WTC11 (cell line): Measurements from ENCODE around the gene MYO7B.

Experiments
- CREB1 ChIP-seq: sonication (generic); formaldehyde crosslinking; IDR thresholded peaks from 2 replicates; pipeline ENCODE4 v1.8.0; 2023; ENCODE audit warnings: mild to moderate bottlenecking, missing genetic modification reagents
- ELF4 ChIP-seq: sonication (generic); formaldehyde crosslinking; IDR thresholded peaks from 2 replicates; pipeline ENCODE4 v1.8.1; 2022; ENCODE audit warnings: low read depth, mild to moderate bottlenecking, moderate library complexity, missing genetic modification reagents
- GTF2I ChIP-seq: fragments of 250-450 bp; sonication (Bioruptor Pico); conservative IDR thresholded peaks from 2 replicates; pipeline ENCODE4 v1.4.0; 2021; ENCODE audit warnings: mild to moderate bottlenecking
- JUN ChIP-seq: sonication (generic); formaldehyde crosslinking; IDR thresholded peaks from 2 replicates; pipeline ENCODE4 v1.8.0; 2023; ENCODE audit warnings: mild to moderate bottlenecking, missing genetic modification reagents
- NFYB ChIP-seq: sonication (generic); formaldehyde crosslinking; conservative IDR thresholded peaks from 2 replicates; pipeline ENCODE4 v1.8.0; 2022; ENCODE audit warnings: low read depth, missing genetic modification reagents
- TEAD1 ChIP-seq: sonication (generic); formaldehyde crosslinking; IDR thresholded peaks from 2 replicates; pipeline ENCODE4 v1.8.0; 2022; ENCODE audit warnings: mild to moderate bottlenecking, missing genetic modification reagents
- TF ChIP-seq, protein P1 (sequence below): fragments of 200-600 bp; IDR thresholded peaks from 2 replicates; pipeline ENCODE4 v1.8.0; 2022; ENCODE audit warnings: antibody characterized with exemption
- TF ChIP-seq, protein P2 (sequence below): sonication (generic); formaldehyde crosslinking; IDR thresholded peaks from 2 replicates; pipeline ENCODE4 v1.8.0; 2023; ENCODE audit warnings: missing genetic modification reagents, mild to moderate bottlenecking, borderline replicate concordance
- TF ChIP-seq, protein P3 (sequence below): sonication (generic); formaldehyde crosslinking; IDR thresholded peaks from 2 replicates; pipeline ENCODE4 v1.8.0; 2022; ENCODE audit warnings: mild to moderate bottlenecking, missing genetic modification reagents
- TF ChIP-seq, protein P4 (sequence below): sonication (generic); formaldehyde crosslinking; IDR thresholded peaks from 2 replicates; pipeline ENCODE4 v1.8.0; 2022; ENCODE audit warnings: missing genetic modification reagents
- TF ChIP-seq, protein P5 (sequence below): fragments of 250-450 bp; sonication (Bioruptor Pico); IDR thresholded peaks from 2 replicates; pipeline ENCODE4 v1.9.0; 2021; ENCODE audit warnings: mild to moderate bottlenecking, borderline replicate concordance

DNA sequence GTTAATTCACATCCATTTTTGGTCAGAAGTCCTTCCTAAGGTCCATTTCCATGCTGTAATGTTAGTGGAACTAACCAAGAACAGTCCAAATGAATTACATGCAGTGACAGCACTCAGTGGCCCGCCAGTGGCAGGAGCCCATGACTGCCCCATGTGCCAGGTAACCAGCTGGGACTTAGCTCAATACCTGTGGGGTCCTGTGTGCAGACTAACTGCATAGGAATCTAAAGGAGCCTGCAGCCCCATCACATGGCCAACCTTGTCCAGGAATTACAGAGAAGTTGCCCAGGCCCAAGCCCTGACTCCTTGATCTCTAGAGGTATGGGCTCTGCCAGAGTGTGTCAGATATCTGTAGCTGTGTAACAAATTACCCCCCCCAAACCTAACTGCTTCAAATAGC is 75.1 kb downstream of the MYO7B start:
- TF ChIP-seq JUN (CRISPR knock-in tag) (no peak), NFYB (no peak), ELF4 (CRISPR knock-in tag) (no peak), TEAD1 (CRISPR knock-in tag) (no peak), CREB1 (no peak), GTF2I (CRISPR knock-in tag) (no peak)
- TF ChIP-seq, protein P1, sequence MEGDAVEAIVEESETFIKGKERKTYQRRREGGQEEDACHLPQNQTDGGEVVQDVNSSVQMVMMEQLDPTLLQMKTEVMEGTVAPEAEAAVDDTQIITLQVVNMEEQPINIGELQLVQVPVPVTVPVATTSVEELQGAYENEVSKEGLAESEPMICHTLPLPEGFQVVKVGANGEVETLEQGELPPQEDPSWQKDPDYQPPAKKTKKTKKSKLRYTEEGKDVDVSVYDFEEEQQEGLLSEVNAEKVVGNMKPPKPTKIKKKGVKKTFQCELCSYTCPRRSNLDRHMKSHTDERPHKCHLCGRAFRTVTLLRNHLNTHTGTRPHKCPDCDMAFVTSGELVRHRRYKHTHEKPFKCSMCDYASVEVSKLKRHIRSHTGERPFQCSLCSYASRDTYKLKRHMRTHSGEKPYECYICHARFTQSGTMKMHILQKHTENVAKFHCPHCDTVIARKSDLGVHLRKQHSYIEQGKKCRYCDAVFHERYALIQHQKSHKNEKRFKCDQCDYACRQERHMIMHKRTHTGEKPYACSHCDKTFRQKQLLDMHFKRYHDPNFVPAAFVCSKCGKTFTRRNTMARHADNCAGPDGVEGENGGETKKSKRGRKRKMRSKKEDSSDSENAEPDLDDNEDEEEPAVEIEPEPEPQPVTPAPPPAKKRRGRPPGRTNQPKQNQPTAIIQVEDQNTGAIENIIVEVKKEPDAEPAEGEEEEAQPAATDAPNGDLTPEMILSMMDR: no peak
- TF ChIP-seq, protein P2, sequence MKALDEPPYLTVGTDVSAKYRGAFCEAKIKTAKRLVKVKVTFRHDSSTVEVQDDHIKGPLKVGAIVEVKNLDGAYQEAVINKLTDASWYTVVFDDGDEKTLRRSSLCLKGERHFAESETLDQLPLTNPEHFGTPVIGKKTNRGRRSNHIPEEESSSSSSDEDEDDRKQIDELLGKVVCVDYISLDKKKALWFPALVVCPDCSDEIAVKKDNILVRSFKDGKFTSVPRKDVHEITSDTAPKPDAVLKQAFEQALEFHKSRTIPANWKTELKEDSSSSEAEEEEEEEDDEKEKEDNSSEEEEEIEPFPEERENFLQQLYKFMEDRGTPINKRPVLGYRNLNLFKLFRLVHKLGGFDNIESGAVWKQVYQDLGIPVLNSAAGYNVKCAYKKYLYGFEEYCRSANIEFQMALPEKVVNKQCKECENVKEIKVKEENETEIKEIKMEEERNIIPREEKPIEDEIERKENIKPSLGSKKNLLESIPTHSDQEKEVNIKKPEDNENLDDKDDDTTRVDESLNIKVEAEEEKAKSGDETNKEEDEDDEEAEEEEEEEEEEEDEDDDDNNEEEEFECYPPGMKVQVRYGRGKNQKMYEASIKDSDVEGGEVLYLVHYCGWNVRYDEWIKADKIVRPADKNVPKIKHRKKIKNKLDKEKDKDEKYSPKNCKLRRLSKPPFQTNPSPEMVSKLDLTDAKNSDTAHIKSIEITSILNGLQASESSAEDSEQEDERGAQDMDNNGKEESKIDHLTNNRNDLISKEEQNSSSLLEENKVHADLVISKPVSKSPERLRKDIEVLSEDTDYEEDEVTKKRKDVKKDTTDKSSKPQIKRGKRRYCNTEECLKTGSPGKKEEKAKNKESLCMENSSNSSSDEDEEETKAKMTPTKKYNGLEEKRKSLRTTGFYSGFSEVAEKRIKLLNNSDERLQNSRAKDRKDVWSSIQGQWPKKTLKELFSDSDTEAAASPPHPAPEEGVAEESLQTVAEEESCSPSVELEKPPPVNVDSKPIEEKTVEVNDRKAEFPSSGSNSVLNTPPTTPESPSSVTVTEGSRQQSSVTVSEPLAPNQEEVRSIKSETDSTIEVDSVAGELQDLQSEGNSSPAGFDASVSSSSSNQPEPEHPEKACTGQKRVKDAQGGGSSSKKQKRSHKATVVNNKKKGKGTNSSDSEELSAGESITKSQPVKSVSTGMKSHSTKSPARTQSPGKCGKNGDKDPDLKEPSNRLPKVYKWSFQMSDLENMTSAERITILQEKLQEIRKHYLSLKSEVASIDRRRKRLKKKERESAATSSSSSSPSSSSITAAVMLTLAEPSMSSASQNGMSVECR (CRISPR knock-in tag): no peak
- TF ChIP-seq, protein P3, sequence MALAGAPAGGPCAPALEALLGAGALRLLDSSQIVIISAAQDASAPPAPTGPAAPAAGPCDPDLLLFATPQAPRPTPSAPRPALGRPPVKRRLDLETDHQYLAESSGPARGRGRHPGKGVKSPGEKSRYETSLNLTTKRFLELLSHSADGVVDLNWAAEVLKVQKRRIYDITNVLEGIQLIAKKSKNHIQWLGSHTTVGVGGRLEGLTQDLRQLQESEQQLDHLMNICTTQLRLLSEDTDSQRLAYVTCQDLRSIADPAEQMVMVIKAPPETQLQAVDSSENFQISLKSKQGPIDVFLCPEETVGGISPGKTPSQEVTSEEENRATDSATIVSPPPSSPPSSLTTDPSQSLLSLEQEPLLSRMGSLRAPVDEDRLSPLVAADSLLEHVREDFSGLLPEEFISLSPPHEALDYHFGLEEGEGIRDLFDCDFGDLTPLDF (CRISPR knock-in tag): no peak
- TF ChIP-seq, protein P4, sequence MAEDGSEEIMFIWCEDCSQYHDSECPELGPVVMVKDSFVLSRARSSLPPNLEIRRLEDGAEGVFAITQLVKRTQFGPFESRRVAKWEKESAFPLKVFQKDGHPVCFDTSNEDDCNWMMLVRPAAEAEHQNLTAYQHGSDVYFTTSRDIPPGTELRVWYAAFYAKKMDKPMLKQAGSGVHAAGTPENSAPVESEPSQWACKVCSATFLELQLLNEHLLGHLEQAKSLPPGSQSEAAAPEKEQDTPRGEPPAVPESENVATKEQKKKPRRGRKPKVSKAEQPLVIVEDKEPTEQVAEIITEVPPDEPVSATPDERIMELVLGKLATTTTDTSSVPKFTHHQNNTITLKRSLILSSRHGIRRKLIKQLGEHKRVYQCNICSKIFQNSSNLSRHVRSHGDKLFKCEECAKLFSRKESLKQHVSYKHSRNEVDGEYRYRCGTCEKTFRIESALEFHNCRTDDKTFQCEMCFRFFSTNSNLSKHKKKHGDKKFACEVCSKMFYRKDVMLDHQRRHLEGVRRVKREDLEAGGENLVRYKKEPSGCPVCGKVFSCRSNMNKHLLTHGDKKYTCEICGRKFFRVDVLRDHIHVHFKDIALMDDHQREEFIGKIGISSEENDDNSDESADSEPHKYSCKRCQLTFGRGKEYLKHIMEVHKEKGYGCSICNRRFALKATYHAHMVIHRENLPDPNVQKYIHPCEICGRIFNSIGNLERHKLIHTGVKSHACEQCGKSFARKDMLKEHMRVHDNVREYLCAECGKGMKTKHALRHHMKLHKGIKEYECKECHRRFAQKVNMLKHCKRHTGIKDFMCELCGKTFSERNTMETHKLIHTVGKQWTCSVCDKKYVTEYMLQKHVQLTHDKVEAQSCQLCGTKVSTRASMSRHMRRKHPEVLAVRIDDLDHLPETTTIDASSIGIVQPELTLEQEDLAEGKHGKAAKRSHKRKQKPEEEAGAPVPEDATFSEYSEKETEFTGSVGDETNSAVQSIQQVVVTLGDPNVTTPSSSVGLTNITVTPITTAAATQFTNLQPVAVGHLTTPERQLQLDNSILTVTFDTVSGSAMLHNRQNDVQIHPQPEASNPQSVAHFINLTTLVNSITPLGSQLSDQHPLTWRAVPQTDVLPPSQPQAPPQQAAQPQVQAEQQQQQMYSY (CRISPR knock-in tag): no peak
- TF ChIP-seq, protein P5, sequence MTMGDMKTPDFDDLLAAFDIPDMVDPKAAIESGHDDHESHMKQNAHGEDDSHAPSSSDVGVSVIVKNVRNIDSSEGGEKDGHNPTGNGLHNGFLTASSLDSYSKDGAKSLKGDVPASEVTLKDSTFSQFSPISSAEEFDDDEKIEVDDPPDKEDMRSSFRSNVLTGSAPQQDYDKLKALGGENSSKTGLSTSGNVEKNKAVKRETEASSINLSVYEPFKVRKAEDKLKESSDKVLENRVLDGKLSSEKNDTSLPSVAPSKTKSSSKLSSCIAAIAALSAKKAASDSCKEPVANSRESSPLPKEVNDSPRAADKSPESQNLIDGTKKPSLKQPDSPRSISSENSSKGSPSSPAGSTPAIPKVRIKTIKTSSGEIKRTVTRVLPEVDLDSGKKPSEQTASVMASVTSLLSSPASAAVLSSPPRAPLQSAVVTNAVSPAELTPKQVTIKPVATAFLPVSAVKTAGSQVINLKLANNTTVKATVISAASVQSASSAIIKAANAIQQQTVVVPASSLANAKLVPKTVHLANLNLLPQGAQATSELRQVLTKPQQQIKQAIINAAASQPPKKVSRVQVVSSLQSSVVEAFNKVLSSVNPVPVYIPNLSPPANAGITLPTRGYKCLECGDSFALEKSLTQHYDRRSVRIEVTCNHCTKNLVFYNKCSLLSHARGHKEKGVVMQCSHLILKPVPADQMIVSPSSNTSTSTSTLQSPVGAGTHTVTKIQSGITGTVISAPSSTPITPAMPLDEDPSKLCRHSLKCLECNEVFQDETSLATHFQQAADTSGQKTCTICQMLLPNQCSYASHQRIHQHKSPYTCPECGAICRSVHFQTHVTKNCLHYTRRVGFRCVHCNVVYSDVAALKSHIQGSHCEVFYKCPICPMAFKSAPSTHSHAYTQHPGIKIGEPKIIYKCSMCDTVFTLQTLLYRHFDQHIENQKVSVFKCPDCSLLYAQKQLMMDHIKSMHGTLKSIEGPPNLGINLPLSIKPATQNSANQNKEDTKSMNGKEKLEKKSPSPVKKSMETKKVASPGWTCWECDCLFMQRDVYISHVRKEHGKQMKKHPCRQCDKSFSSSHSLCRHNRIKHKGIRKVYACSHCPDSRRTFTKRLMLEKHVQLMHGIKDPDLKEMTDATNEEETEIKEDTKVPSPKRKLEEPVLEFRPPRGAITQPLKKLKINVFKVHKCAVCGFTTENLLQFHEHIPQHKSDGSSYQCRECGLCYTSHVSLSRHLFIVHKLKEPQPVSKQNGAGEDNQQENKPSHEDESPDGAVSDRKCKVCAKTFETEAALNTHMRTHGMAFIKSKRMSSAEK (CRISPR knock-in tag): no peak
